NCI-H2081 treated with DMSO at 0.1 percent for 48 hours (cell line): ENCODE results near the gene GRIPAP1.
"Not testable (repeated sequence)": the region's sequence is repeated elsewhere in the genome, so short reads cannot be mapped to it uniquely, and the experiment has no call there.

Source experiments
- DNase-seq: peaks from one replicate; lab custom pipeline; 2025; lab: John Stamatoyannopoulos, UW

The GRIPAP1 gene

DNA sequence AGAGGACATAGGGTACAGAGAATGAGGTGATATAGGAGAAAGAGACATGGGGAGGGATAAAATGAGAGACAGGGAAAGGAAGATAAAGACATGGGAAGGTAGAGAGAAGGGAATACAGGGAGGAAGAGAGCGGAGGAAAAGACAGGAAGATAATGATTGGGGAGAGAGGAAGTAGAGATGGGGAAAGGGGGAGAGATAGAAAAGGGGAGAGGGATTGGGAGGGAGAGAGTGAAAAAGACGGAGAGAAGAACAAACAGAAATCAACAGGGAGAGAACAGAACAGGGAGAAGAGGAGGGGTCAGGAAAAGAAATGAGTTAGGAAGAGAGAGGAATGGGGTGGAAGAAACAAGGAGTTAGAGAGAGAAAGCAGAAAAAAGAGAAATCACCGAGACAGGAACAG, 4.6 kb downstream of the GRIPAP1 start:
- no peak for DNase-seq

DNA sequence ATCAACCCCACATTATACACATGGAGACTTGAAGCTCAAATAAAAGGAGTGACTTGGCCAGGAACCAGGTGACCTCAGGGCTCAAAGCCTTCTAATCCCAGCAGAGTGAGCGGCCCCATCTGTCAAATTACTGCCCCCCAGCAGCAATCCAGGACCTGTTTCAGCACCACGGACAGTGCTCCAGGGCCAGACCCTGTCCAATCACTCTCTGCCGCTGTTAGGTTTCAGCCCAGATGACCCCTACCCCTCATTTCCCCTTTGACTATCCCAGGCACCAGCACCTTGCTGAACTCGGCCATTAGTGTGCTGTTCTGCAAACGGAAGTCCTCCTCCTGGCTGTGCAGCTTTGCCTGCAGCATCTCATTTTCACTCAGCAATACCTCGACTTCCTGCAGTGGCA, 5.1 kb downstream of the GRIPAP1 start:
- DNase-seq, result no peak

DNA sequence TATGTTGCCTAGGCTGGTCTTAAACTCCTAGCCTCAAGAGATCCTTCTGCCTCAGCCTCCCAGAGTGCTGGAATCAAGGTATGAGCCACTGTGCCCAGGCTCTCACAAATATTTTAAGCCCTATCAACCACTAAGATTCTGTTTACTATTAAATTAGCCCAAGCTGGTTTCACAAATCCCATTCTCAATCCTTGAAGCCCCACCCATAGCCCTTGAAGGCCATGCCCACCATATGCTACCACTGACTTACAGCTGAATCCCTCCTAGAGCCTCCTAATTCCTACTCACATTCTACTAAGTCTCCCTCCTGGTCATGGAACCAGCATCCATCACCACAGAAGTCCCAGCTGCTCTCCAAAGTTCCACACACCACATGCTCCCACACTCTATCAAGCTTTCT, 9.7 kb downstream of the GRIPAP1 start:
- no peak for DNase-seq

DNA sequence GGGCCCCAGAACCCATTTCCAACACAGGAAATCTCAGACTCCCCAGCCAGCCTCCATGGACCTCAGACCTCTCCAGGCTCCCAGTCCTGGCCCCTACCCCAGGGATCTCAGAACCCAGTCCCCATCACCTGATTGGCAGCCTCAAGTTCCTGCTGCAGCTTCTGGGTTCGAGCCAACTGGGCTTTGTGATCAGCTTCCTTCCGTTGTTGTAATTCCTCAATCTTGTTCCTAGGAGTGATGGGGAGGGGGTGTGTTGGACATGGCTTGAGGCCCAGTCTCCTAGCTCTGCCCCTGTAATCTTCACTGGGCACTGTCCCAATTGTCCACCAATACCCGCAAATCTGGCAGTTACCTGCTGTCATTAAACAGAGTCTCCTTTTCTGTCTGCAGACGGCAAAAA, 12.6 kb downstream of the GRIPAP1 start:
- no peak for DNase-seq

DNA sequence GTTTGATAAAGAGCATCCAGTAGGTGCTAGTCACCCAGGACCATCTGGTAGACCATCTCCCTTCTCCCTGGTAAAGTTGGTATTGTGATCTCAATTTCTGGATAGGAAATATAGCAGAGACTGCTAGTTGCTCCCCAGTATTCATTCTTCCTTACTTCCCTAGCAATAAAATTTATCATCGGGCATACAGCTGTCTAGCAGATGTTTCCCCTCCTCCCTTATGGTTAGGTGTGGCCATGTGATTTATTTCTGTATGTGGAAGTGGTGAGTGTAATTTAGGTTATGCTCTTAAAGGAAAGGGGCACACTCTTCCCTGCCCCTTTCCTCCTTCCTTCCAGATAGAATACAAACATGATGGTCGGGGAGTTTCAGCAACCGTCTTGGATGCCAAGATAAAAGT, 18.2 kb downstream of the GRIPAP1 start:
- DNase-seq, result no peak

DNA sequence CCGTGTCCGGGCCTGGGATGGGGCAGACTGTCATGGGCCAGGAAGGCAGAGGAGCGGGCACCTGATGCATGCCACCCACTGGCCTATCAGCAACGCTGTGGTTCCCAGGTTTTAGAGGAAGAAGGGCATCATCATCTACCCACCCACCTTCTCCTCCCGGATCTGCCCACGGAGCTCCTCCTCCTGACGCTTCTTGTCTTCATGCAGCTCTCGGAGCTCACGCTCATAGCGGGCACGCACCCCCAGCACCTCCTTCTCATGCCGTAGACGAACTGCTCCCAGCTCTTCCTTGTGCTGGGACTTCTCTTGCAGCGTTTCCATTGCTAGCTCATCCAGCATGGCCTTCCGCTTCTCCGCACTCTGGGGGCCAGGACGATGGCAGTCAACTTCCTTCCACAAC, 19.0 kb downstream of the GRIPAP1 start:
- no peak for DNase-seq

DNA sequence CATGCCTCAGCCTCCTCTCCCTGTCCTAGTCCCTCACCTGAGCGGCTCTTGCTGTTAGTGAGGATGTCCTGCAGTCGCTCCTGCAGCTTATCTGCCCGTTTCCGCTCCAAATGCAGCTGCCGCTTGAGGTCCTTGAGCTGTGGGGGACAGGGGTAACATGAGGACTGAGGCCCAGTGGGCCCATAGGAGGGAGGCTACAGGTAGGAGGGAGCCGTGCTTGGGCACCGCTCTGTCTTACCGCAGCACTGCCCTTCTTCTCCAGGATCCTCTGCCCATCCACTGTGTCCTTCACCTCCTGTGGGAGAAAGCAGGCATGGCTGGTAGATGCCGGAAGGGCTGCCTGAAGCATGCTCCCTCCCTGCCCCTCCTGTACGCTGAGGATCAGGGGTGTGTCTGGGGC, 20.9 kb downstream of the GRIPAP1 start:
- DNase-seq, result no peak

DNA sequence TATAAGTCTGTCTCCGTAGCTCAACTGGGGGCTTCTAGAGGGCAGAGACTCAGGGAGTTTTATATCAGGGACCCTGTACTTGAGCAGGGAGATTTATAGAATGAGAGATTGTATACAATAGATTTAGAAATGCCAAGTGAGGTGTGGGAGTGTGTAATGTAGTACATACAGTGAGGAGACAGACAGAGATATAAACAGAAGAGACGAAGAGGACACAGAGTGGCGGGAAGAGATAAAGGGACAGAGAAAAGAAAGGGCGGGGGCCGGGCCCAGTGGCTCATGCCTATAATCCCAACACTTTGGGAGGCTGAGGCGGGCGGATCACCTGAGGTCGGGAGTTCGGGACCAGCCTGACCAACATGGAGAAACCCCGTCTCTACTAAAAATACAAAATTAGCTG, 21.7 kb downstream of the GRIPAP1 start:
- DNase-seq, result not testable (repeated sequence)

DNA sequence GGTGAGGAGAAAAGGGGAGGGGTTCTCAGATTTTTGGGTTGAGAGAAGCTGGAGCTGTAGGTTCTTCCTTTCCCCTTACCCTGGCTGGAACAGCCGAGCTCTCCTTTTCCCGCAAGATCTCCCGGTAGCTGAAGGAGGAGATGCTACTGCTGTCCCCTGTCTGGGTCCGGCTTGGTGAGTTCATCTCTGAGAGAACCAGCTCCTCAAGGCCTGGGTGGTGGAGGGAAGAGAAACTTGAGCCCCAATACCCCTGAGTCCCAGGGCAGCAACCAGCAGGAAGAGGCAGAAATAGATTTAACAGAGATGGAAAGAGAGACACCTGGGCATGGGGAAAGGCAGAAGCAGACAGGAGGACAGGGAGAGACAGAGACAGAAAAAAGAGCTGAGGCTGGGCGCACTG, 23.8 kb downstream of the GRIPAP1 start:
- DNase-seq, result no peak

DNA sequence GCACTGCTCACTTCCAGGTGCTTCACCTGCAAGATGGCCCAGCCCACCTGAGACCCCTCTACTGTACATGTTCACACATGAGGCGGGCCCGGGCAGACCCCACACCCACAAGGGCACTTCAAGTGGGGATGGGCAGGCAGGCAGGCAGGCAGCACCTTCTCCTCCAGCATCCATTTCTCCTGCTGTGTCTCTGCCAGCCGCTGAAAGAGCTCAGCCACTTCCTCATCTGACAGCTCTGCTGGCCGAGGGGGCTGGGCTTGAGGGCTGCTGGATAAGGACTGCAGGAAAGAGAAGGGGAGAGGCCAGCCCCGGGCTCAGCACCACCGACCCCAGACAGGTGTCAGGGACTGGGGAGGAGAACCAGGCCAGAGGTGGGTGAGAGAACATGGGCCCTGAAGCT, 26.0 kb downstream of the GRIPAP1 start:
- no peak for DNase-seq

DNA sequence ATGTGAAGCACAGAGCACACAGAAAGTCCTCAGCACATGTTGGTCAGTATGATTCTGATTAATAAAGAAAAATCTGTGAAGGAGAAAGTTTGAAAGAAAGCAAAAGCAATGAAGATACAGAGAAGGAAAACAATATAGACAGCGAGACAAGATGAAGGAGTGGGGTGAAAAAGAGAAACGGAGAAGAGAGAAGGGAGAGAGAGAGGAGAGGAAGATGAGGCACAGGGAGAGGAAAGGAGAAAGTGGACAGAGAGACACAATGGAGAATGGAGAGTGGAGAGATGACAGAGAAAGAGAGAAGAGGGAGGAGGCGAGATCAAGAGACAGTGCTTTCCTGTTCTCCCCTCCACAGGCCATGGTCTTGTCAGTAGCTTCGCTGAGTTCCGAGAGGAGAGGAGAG, 26.5 kb downstream of the GRIPAP1 start:
- DNase-seq, result no peak

DNA sequence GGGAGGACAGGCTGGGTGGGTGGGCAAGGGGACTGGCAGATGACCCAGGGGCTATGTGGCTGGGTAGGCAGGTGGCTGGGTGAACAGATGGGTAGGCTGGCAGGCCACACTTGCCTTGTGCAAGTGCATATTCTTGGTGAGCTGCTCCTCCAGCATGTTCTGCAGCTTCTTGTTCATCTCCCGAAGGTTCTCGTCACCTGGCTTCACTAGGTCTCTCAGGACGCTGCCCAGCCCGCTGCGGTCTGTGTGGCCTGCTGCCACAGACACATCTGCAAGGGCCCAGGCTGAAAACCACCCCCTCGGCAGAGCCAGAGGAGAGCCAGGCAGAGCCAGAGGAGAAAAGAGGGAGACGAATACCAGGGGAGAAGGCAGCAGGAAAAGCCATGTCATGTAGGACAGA, 27.0 kb downstream of the GRIPAP1 start:
- DNase-seq, result no peak

DNA sequence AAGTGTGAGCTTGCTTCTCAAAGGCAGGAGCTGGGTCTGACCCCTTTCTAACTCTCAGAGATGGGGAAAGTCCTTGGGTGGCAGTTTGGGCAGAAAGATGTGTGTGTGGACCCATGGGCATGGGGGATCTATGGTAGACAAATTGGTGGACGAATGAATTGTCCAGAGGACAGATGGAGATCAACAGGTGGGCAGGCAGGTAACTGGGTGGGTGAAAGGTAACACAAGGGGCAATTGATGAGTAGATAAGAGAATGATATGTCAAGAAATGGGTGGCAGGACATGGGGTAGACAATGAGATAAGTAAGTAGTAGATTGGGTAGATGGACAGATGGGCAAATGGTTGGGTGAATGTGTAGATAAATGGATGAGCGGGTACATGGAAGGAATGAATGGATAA, 27.5 kb downstream of the GRIPAP1 start:
- no peak for DNase-seq

DNA sequence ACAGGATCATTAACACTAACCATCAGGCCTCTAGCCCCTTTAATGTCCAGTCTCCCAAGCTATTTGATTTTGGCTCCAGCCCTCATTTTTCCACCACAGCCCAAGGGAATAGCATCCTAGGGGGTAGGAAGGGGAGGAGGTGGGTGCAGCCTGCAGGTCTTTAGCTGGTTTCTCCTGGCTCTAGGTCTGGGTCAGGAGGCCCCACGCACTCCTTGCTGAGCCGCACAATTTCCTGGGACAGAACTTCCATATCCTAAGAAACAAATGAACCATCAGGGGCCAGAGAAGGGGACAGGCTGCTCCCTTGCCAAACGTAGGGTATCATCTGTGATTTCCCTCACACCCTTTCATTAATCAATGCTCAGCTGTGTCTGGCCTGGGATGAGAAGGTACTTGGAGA, 28.0 kb downstream of the GRIPAP1 start:
- DNase-seq, result no peak

DNA sequence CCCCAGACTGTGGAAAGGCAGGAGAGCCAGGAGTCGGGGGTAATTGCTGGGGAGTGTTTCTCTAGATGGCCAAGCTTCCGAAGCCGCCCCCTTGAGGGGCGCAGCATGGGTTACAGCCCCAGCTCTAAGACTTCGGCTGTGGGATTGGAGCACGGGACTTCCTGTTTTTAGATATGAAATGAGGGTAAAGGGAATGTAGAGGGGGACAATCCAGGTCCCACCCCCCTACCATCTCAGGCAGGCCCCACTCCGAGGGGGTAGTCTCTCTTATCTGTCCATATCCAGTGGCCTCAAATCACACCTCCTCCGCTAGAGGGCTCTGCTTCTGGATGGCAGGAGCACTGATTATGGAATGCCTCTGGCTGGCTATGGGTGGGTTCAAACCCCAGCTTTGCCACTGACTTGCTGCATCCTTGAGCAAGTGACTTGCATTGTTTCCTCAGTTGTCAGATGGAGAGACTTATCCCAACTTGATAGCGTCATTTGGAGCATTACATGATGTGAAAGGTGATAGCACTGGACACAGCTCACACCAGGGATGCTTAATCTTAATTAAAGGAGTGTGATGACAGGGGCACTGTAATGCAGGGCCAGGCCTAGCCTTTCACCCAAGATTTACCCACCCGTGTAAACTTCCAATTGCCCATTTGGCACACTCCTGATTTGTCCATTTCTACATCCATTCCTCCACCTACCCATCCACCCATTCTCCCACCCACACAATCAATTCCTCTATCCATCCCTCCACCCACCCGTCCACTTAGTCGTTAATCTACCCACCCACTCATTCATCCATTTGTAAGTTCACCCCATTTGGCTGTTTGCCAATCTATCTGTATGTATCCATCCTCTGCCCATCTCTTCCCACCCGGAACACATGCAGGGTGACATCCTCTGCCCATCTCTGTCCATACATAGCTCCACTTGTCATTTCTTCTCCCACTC, 29.6 kb downstream of the GRIPAP1 start:
- DNase-seq, result no peak

DNA sequence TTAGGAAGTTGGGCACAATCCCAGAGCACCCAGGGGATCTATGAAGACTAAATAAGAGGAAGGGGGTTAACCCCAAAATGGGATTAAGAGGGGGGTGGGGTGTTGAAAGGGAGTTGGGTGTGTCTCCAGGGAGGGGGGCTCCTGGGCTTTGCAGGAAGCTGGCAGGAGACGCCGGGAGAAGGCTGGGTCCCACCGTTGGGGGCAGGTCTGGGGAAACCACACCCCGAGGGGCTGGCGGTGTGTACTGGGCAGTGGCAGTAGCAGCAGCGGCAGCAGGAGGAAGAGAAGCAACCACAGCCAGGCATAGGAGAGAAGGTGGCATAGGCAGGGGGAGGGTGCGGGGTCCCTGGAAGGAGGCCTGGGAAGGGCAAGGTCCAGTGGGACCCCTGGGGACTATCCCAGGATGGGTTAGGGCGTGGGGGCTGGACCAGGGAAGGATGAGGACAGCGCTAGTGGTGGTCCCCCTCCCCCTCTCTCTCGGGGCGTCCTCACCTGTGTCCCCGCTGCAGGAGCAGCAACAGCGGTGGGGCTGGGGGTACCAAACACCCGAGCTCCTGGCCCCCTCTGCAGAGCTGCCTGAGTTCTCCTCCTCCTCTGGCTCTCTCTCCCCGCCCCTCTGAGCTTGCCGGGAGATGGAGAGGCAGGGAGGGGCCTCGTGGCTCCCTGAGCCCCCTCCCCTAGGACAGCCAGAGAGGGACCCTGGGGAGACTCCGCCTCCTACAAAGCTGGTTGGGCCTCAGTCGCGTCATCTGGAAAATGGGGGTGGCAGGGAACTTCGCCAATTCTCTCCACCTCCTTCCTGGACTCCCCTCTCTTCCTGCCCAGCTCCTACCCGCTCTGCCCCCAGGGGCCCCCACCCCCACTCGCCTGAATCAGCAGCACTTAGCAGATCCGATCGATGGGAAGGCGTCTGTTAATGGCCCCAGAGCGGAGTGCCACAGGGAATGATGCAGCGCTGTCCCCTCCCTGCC, 30.5 kb downstream of the GRIPAP1 start, which contains the start of gene KCND1:
TSS of gene KCND1 (minus strand) at position 596 of the 971 bp plus-strand sequence. CDS start 1,573 bp downstream, outside the sequence.
- no peak for DNase-seq

DNA sequence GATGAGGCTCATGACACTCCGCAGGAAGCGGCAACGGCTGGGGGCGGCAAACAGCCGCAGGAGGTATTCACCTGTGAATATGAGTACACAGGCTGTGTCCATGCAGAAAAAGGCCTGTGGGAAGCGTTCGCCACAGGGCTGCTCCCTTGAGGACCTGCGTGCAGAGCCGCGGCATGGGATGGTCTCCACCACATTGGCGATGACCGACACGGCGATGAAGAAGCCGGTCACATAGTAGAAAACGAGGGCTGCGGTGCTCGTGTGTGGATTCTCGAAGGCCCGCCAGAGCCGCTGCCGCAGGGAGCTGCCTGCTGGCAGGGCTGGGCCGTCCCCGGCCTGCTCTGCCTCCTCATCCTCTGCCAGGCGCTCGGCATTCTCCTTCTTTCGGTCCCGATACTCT, 32.6 kb downstream of the GRIPAP1 start:
- no peak for DNase-seq

DNA sequence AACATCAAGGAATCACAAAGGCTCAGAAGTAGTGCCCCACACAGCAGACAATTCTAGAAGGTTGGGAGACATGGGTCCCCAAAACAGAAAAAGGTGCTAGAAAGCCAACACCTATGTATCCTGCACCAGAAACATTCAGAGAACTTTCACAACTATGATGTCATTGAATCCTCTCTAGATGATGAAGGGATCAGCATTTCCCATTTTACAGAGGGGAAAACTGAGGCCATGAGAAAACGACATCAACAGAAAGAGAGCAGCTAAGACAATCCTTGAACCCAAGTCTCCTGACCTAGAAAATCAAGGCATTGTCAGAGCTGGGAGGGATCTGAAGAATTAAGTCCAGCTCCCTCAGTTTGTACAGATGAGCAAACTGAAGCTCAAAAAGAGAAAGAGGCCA, 33.7 kb downstream of the GRIPAP1 start:
- DNase-seq, result no peak

DNA sequence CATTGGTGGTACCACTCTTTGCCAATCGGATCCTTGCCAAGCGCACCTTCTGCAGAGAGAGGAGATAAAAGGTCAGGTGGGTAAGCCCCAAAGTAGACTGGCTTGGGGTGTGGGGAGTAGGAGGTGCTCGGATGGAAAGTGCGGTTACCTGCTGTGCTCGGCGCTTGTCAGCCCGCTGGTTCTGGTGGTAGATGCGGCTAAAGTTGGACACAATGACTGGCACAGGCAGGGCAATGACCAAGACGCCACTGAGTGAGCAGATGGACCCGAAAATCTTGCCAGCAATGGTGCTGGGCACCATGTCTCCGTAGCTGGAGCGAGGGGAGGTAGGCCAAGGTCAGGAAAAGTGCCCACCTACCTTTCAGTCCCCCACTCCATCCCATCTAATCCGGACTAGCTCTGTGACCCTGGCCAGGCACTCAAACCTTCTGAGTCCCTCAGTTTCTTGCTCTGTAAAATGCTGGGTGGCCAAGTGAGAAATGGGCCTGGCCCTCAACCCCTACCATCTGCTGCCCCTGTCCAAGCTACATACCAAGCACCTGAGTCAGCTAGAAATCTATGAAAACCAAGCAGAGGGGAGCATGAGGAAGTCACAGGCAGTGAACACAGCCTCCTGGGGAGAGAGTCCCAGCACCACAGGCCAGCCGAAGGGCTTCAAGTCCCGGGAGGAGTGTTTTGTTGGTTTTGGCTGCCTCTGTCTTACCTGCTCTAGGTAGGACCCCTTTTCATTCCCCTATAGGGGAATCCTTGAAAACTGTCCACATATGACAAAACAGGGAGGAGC, 35.1 kb downstream of the GRIPAP1 start:
- no peak for DNase-seq

DNA sequence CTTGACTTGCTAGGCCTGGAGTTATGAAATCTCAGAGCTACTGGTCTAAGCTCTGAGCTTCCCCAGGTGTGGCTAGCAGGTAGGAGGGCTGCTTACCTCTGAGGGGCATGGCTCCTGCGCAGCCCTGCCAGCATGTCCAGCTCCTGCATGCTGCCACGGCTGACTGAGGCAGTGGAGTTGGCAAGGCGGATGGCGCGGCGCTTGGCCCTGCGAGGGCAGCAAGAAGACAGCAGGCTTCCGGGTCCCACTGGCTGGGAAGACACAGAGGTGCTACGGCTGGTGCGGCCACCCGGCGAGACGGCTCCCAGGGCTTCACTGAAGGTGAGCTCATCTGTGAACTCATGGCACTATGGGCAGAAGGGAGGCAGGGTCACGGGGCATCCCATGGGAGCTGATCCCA, 36.1 kb downstream of the GRIPAP1 start:
- DNase-seq, result no peak

DNA sequence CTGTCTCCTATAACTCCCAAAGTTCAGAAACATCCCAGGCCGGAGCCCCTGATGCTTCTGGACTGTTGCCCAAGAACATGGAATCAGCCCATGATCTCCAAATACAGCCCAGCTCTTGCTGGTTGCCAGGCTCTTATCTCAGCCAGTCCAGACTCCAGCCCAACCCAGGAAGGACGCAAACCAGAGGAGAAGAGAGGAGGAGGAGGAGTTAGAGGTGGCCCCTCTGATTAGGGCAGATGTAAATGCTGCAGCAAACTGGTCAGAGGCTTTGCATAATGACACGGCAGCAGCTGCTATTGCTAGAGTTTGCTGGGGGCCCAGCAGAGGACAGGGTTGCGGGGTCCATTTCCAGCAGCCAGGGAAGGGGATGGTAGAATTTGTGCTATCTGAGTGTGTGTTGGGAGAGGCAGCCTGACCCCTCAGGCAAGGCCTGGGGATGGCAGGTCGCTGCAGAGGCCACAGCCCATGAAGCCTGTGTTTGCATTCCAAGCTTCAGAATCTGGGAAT, 40.4 kb downstream of the GRIPAP1 start:
- no peak for DNase-seq

DNA sequence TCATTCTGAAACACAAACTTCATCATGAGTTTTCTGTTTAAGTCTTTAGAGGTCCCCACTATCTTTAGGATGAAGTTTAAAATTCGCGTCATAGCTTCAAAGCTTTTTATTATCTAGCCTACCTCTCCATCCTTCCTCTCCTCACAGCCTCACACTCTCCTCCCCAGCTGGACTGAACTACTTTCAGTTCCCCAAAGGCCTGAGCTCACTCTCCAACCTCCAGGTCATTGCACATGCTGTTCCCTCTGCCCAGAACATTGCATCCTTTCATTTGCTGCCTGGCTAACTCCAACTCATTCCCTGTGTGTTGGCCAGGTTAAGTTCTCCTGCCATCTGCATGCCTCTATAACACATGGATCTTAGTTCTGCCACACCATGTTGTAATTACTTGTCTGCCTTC, 41.8 kb downstream of the GRIPAP1 start:
- DNase-seq, result no peak
